ENCODE measurements around the gene TCF12. TPM values are rescaled to one million over a fixed set of nuclear protein-coding genes. Genes with fewer than 3 reads are reported as not detected.

The TCF12 gene
- 33.9 to 46.6 TPM (median 46.4 TPM) in 5 replicates for total RNA-seq (2022; extraction: Qiagen RNA extraction; ENCODE audit: low read depth)

GRCh38 chr15:56918046-56918938, at the start of gene TCF12:
TCF12 (plus strand) TSS chr15:56918644; CDS start chr15:56919914, 1,270 bp downstream.

Other genes with a start within 250 kb of the TCF12 start
- 12.2 to 14.4 TPM (median 14.3 TPM) in 5 replicates for gene ZNF280D, start 185.1 kb upstream of the TCF12 start, total RNA-seq (2022; extraction: Qiagen RNA extraction; ENCODE audit: low read depth)

All from A549 treated with CpdA at 1 μM for 4 hours (cell line).